ENCODE measurements around the gene MKRN3. TPM values are rescaled to one million over a fixed set of nuclear protein-coding genes. Genes with fewer than 3 reads are reported as not detected.
"Not testable (repeated sequence)": the region's sequence is repeated elsewhere in the genome, so short reads cannot be mapped to it uniquely, and the experiment has no call there.

Gene MKRN3
- total and polyA plus RNA-seq, 9 donors, result 0.41 to 4.3 (median 2.0) TPM

DNA sequence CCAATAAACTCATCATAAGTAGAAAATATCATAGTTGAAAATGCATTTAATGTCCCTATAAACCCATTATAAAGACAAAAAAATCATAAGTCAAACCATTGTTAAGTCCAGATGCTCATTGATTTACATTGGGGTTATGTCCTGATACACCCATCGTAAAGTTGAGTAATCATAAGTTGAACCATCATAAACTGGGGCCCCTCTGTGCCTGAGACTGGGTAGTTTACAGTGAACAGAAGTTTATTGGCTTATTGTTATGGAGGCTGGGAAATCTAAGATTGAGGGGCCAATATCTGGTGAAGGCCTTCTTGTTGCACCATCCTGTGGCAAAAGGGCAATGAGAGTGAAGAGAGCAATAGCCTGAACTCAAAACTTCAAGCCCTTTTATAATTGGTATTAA lies 10.6 kb downstream of the MKRN3 start:
- H3K9me3 ChIP-seq (replicated peaks; ENCODE audit: control insufficient read depth, low read depth, low read length), result no peaks in the 10 kb centered on the region
- H3K27ac ChIP-seq (ENCODE audit: low read length), result no peak overlapping the region
- H3K36me3 ChIP-seq (ENCODE audit: control insufficient read depth, insufficient read depth, low read length), result no peaks in the 10 kb centered on the region
- H3K27me3 ChIP-seq (ENCODE audit: control insufficient read depth, insufficient read depth, low read length), result no peaks in the 10 kb centered on the region
- DNase-seq, result no peak
- H3K4me3 ChIP-seq (ENCODE audit: low read length), result no peak overlapping the region
- WGBS (ENCODE audit: insufficient coverage), result no CpG with 5 or more reads among the region's 1 CpG
- no peaks in the 10 kb centered on the region for H3K4me1 ChIP-seq (ENCODE audit: control insufficient read depth, insufficient read depth, low read length)

DNA sequence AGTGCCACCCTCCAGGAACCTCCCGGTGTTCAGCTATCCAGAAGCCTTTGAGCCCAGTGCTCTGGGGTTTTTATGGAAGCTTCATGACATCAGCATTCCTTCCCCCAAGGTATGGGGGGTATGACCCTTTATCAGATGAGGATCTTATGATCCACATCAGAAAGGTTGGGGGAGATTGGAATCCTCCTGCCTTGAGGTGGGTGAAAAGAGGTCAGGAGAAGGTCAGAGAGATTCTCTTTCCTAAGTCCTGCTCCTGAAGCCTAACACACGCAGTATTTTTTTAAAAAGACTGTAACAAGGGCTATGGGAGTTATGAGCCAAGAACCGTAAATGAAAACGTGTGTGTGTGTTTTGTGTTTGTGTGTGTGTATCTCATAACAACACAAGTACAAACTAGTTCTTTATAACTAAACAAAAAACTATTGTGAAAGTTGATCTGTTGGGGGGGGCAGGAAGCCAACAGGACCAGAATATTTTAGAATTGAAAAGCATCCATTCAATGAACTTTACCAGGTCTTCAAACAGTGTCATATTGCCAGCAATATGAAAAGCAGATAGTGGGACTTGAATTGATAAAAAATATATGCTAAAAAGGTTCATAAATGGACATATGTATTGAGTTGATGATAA lies 13.2 kb downstream of the MKRN3 start:
- Histone ChIP-seq H3K36me3 (ENCODE audit: control insufficient read depth, insufficient read depth, low read length) (no peaks in the 10 kb centered on the region), H3K27ac (ENCODE audit: low read length) (no peak overlapping the region), H3K4me3 (ENCODE audit: low read length) (no peak overlapping the region), H3K27me3 (ENCODE audit: control insufficient read depth, insufficient read depth, low read length) (no peaks in the 10 kb centered on the region), H3K4me1 (ENCODE audit: control insufficient read depth, insufficient read depth, low read length) (no peaks in the 10 kb centered on the region), H3K9me3 (replicated peaks; ENCODE audit: control insufficient read depth, low read depth, low read length) (peaks cover 2% of the 10 kb centered on the region)
- no CpG with 5 or more reads among the region's 4 CpGs for WGBS (ENCODE audit: insufficient coverage)
- no peak for DNase-seq

DNA sequence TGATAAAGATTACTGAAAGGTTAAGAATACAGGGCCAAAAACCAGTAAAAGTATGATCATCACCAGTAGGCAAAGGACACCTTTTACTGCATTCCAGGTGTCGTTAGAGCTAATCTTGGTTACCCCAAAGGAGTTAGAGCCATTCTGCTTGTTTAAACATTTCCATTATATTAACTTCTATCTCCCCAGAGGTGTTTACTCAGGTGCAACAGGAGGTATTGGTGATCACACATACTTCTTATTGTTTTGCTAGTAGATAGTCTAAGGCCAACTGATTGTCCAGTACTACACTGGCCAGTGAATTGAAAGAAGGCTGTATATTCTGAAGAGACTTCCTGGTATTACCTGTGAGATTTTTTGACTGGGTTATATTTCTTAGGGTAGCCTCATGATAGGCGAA lies 22.8 kb downstream of the MKRN3 start:
- H3K9me3 ChIP-seq (replicated peaks; ENCODE audit: control insufficient read depth, low read depth, low read length), result peaks cover 9% of the 10 kb centered on the region
- H3K4me3 ChIP-seq (ENCODE audit: low read length), result no peak overlapping the region
- H3K27ac ChIP-seq (ENCODE audit: low read length), result no peak overlapping the region
- H3K4me1 ChIP-seq (ENCODE audit: control insufficient read depth, insufficient read depth, low read length), result no peaks in the 10 kb centered on the region
- no peaks in the 10 kb centered on the region for H3K36me3 ChIP-seq (ENCODE audit: control insufficient read depth, insufficient read depth, low read length)
- no CpG with 5 or more reads among the region's 2 CpGs for WGBS (ENCODE audit: insufficient coverage)
- H3K27me3 ChIP-seq (ENCODE audit: control insufficient read depth, insufficient read depth, low read length), result no peaks in the 10 kb centered on the region
- DNase-seq, result no peak

DNA sequence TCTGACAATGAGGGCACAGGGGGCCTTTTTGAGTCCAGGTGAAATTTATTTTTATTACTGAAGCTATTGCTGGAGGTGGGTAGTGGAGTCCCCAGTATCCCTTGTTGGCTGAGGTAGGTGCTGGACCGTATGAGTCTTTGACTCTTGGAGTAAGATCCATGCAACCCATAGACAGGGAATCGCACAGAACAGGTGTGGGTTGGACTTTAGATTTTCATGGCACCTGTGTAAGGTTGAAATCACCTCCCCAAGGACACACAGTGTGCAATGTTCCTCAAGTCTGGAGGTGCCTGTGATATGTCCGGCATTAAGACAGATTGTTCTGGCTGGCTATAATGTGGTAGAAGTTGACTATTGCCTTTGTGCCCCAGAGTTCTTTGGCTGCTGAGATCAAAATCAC lies 23.5 kb downstream of the MKRN3 start:
- no peaks in the 10 kb centered on the region for H3K4me1 ChIP-seq (ENCODE audit: control insufficient read depth, insufficient read depth, low read length)
- DNase-seq, result no peak
- no peaks in the 10 kb centered on the region for H3K36me3 ChIP-seq (ENCODE audit: control insufficient read depth, insufficient read depth, low read length)
- WGBS (ENCODE audit: insufficient coverage), result 0% methylated on average over 1 of the region's 3 CpGs
- no peaks in the 10 kb centered on the region for H3K27me3 ChIP-seq (ENCODE audit: control insufficient read depth, insufficient read depth, low read length)
- H3K9me3 ChIP-seq (replicated peaks; ENCODE audit: control insufficient read depth, low read depth, low read length), result peaks cover 4% of the 10 kb centered on the region
- H3K4me3 ChIP-seq (ENCODE audit: low read length), result no peak overlapping the region
- H3K27ac ChIP-seq (ENCODE audit: low read length), result no peak overlapping the region

DNA sequence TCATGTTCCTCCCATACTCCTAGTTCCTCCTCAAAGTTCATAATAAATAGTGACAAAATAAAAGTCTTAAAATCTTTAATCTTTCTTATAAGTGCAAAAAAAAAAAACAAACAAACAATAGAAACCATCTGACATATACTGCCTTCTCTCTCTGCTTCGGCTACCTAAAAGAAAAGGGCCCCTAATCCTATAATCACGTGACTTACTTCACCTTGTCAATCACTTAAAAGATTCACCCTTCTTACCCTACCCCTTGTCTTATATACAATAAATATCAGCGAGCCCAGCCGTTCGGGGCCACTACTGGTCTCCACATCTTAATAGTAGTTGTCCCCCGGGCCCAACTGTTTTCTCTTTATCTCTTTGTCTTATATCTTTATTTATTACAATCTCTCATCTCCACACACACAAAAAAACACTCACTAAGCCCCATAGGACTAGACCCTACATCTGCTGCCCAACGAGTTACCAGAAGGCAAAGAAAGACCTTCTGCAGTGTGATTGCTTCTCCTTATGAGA lies 28.8 kb downstream of the MKRN3 start:
- WGBS (ENCODE audit: insufficient coverage), result 82% methylated on average over 3 of the region's 7 CpGs
- Histone ChIP-seq H3K4me1 (ENCODE audit: control insufficient read depth, insufficient read depth, low read length) (no peaks in the 10 kb centered on the region), H3K27me3 (ENCODE audit: control insufficient read depth, insufficient read depth, low read length) (no peaks in the 10 kb centered on the region), H3K36me3 (ENCODE audit: control insufficient read depth, insufficient read depth, low read length) (no peaks in the 10 kb centered on the region), H3K9me3 (replicated peaks; ENCODE audit: control insufficient read depth, low read depth, low read length) (no peaks in the 10 kb centered on the region), H3K27ac (ENCODE audit: low read length) (no peak overlapping the region), H3K4me3 (ENCODE audit: low read length) (no peak overlapping the region)
- no peak for DNase-seq

DNA sequence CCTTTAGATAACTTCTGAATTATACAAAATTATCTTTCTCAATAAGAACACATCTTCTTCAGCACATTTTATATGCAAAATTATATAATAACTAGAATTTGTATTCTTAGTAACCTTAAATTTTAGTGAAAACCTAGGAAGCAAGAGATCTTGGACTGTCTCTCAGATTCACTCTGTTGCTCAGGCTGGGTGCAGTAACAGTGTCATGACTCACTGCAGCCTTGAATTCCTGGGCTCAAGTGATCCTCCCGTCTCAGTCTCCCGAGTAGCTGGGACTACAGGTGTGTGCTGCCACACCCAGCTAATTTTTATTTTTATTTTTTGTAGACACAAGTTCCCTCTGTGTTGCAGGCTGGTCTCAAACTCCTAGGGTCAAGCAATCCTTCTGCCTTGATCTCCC lies 29.9 kb downstream of the MKRN3 start:
- Histone ChIP-seq H3K4me3 (ENCODE audit: low read length) (no peak overlapping the region), H3K9me3 (replicated peaks; ENCODE audit: control insufficient read depth, low read depth, low read length) (no peaks in the 10 kb centered on the region), H3K4me1 (ENCODE audit: control insufficient read depth, insufficient read depth, low read length) (no peaks in the 10 kb centered on the region), H3K27ac (ENCODE audit: low read length) (no peak overlapping the region), H3K27me3 (ENCODE audit: control insufficient read depth, insufficient read depth, low read length) (no peaks in the 10 kb centered on the region), H3K36me3 (ENCODE audit: control insufficient read depth, insufficient read depth, low read length) (no peaks in the 10 kb centered on the region)
- WGBS (ENCODE audit: insufficient coverage), result 80% methylated on average over 1 of the region's 2 CpGs
- no peak for DNase-seq

DNA sequence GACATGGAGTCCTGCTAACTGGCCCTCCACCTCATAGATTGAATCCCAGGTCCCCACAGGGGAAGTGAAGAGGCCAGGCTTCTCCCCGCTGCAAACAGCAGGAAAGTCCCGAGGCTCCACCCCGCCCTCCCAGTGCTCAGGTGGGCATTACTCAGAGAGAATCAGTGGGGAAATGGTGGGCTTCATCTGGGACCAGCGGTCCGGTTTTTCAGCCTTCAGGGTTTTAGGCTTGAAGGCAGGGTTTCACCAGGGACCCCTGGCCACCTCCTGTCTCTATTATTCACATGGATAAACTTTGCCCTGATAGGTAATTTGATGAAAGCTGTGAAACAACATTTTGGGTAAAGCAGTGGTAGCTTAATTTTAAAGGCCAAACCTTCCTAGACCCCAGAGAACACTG lies 31.3 kb downstream of the MKRN3 start:
- H3K4me1 ChIP-seq (ENCODE audit: control insufficient read depth, insufficient read depth, low read length), result no peaks in the 10 kb centered on the region
- WGBS (ENCODE audit: insufficient coverage), result 40% methylated on average over 1 of the region's 5 CpGs
- H3K9me3 ChIP-seq (replicated peaks; ENCODE audit: control insufficient read depth, low read depth, low read length), result no peaks in the 10 kb centered on the region
- H3K4me3 ChIP-seq (ENCODE audit: low read length), result no peak overlapping the region
- H3K36me3 ChIP-seq (ENCODE audit: control insufficient read depth, insufficient read depth, low read length), result no peaks in the 10 kb centered on the region
- no peak overlapping the region for H3K27ac ChIP-seq (ENCODE audit: low read length)
- DNase-seq, result no peak
- H3K27me3 ChIP-seq (ENCODE audit: control insufficient read depth, insufficient read depth, low read length), result no peaks in the 10 kb centered on the region

DNA sequence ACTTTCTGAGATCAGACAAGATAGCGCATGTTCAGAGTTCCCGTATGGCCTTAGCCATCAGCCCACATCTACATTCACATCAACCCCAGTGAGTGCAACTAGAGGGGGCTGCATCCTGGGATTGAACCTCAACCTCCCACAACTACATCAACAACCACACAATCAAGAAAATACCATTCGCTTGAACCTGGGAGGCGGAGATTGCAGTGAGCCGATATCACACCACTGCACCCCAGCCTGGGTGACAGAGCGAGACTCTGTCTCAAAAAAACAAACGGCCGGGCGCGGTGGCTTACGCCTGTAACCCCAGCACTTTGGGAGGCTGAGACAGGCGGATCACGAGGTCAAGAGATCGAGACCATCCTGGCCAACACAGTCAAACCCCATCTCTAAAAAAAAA lies 31.8 kb downstream of the MKRN3 start:
- WGBS (ENCODE audit: insufficient coverage), result 87% methylated on average over 9 of the region's 14 CpGs
- not testable (repeated sequence) for H3K4me1 ChIP-seq (ENCODE audit: control insufficient read depth, insufficient read depth, low read length)

DNA sequence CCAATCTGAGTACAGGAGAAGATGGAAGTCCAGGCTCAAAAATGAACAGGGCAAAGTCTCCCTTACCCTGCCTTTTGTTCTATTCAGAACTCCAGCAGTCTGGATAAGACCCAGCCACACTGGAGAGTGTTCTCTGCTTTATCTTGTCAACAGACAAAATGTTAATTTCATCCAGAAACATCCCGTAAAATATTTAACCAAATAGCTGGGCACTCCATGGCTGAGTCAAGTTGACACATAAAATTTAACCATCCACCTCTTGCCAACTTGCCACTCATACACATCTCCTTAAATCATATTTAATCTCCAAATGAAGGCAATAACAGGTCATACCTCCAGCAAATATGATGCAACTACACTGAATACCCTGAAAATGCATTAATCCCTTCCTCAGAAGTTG lies 33.6 kb downstream of the MKRN3 start:
- Histone ChIP-seq H3K27me3 (ENCODE audit: control insufficient read depth, insufficient read depth, low read length) (no peaks in the 10 kb centered on the region), H3K27ac (ENCODE audit: low read length) (no peak overlapping the region), H3K9me3 (replicated peaks; ENCODE audit: control insufficient read depth, low read depth, low read length) (peaks cover 2% of the 10 kb centered on the region), H3K36me3 (ENCODE audit: control insufficient read depth, insufficient read depth, low read length) (no peaks in the 10 kb centered on the region), H3K4me1 (ENCODE audit: control insufficient read depth, insufficient read depth, low read length) (no peaks in the 10 kb centered on the region), H3K4me3 (ENCODE audit: low read length) (no peak overlapping the region)
- WGBS (ENCODE audit: insufficient coverage), result 64% methylated on average over 1 of the region's 1 CpG
- DNase-seq, result no peak

More for the DNA sequence above, 31.8 kb downstream of the MKRN3 start:
- DNase-seq; H3K9me3 ChIP-seq (replicated peaks; ENCODE audit: control insufficient read depth, low read depth, low read length); H3K27ac ChIP-seq (ENCODE audit: low read length); H3K27me3 ChIP-seq (ENCODE audit: control insufficient read depth, insufficient read depth, low read length); H3K36me3 ChIP-seq (ENCODE audit: control insufficient read depth, insufficient read depth, low read length); H3K4me3 ChIP-seq (ENCODE audit: low read length): not testable (repeated sequence)

DNA sequence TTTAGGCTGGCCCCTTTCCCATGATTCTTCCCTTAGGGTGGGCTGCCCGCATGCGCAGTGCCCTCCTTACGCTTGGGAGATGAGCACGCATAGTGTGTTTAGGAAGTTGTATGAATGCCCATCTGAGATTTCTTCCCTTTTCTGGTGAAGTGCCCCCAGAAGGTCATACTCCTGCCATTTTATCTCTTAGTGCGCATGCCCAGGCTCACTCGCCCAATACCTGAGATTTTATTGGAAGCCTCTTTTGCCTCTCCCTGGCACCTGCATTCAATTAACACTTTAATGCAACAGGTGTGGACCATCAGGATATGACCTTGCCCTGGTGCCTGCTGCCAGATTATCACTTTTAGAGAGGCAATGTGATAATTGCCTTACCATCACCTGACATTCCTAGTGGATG lies 36.6 kb downstream of the MKRN3 start:
- DNase-seq, result no peak
- Histone ChIP-seq H3K9me3 (replicated peaks; ENCODE audit: control insufficient read depth, low read depth, low read length) (peaks cover 2% of the 10 kb centered on the region), H3K4me1 (ENCODE audit: control insufficient read depth, insufficient read depth, low read length) (no peaks in the 10 kb centered on the region), H3K27ac (ENCODE audit: low read length) (no peak overlapping the region), H3K36me3 (ENCODE audit: control insufficient read depth, insufficient read depth, low read length) (no peaks in the 10 kb centered on the region), H3K4me3 (ENCODE audit: low read length) (no peak overlapping the region), H3K27me3 (ENCODE audit: control insufficient read depth, insufficient read depth, low read length) (no peaks in the 10 kb centered on the region)
- WGBS (ENCODE audit: insufficient coverage), result 95% methylated on average over 2 of the region's 6 CpGs

DNA sequence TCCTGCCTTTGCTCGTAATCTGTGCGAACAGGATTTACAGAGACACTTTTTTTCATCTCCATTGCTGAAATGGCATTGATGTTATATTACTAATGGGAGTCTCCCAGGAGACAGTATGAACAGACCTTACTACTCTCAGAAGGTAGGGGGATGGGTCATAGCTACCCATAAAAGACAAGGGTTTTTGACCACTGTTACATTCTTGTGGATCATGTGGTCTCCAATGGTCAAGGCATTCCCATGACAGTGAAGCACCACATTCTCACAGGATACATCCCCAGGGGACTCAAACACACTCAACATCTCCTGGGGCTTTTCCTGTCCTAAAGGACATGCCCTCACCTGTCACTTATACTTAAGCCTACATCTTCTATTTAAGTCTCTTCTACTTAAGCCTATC lies 40.8 kb downstream of the MKRN3 start:
- Histone ChIP-seq H3K27me3 (ENCODE audit: control insufficient read depth, insufficient read depth, low read length) (no peaks in the 10 kb centered on the region), H3K36me3 (ENCODE audit: control insufficient read depth, insufficient read depth, low read length) (no peaks in the 10 kb centered on the region), H3K9me3 (replicated peaks; ENCODE audit: control insufficient read depth, low read depth, low read length) (peaks cover 4% of the 10 kb centered on the region), H3K4me1 (ENCODE audit: control insufficient read depth, insufficient read depth, low read length) (no peaks in the 10 kb centered on the region), H3K4me3 (ENCODE audit: low read length) (no peak overlapping the region), H3K27ac (ENCODE audit: low read length) (no peak overlapping the region)
- no CpG with 5 or more reads among the region's 2 CpGs for WGBS (ENCODE audit: insufficient coverage)
- DNase-seq, result no peak

All from muscle of leg (tissue), 11 donors.